ENCODE data around the gene CAPN5. TPM values are rescaled to one million over a fixed set of nuclear protein-coding genes. Genes with fewer than 3 reads are reported as not detected.

CAPN5 gene
- total RNA-seq, 1 donor from 2014 or later = 29.7 TPM

DNA sequence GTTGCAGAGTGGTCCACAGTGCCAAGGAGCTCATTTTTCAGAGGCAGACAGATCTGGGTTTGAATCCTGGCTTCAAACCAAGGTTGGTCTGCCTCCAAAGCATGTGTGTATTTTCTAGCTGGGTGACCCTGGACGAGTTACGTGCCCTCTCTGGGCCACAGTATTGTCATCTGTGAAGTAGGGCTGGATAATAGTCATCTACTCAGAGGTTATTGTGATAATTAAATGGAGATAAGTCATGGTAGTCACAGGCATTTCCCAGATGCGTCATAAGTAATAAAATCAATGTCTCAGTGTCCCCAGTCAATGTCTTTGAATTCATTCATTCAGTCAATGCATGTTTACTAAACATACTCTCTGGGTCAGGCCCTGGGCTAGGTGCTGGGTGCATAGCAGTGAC is 44.5 kb downstream of the CAPN5 start:
- peaks cover 11% of the 10 kb centered on the region for H3K27me3 Mint-ChIP-seq (ENCODE audit: unreplicated experiment)
- H3K36me3 Mint-ChIP-seq (ENCODE audit: low read depth, unreplicated experiment) = peaks cover 10% of the 10 kb centered on the region
- TF ChIP-seq CTCF (IDR thresholded peaks at IDR 0.05; ENCODE audit: unreplicated experiment) = no peak
- DNase-seq (ENCODE audit: low spot score) = no peak
- H3K4me3 Mint-ChIP-seq (ENCODE audit: unreplicated experiment) = no peak overlapping the region
- peaks cover 13% of the 10 kb centered on the region for H3K4me1 Mint-ChIP-seq (ENCODE audit: unreplicated experiment)
- no peak overlapping the region for H3K27ac Mint-ChIP-seq (ENCODE audit: unreplicated experiment)
- no peaks in the 10 kb centered on the region for H3K9me3 Mint-ChIP-seq (ENCODE audit: unreplicated experiment)

- peaks cover 10% of the 10 kb centered on the region for H3K36me3 Mint-ChIP-seq (ENCODE audit: low read depth, unreplicated experiment)
- DNase-seq (ENCODE audit: low spot score) = no peak
- H3K27me3 Mint-ChIP-seq (ENCODE audit: unreplicated experiment) = peaks cover 11% of the 10 kb centered on the region
- peak overlapping the region; percentile 70 for H3K27ac Mint-ChIP-seq (ENCODE audit: unreplicated experiment)
- TF ChIP-seq CTCF (IDR thresholded peaks at IDR 0.05; ENCODE audit: unreplicated experiment) = no peak
- peak overlapping the region; percentile 65 for H3K4me3 Mint-ChIP-seq (ENCODE audit: unreplicated experiment)
- peaks cover 13% of the 10 kb centered on the region for H3K4me1 Mint-ChIP-seq (ENCODE audit: unreplicated experiment)
- H3K9me3 Mint-ChIP-seq (ENCODE audit: unreplicated experiment) = no peaks in the 10 kb centered on the region
Observed at GRCh38 chr11:77111946-77112345, 45.2 kb downstream of the CAPN5 start.

GRCh38 chr11:77112641-77113381 is 46.0 kb downstream of the CAPN5 start:
- Mint-ChIP-seq H3K27ac (ENCODE audit: unreplicated experiment) (no peak overlapping the region), H3K4me3 (ENCODE audit: unreplicated experiment) (no peak overlapping the region), H3K9me3 (ENCODE audit: unreplicated experiment) (no peaks in the 10 kb centered on the region), H3K27me3 (ENCODE audit: unreplicated experiment) (peaks cover 11% of the 10 kb centered on the region), H3K4me1 (ENCODE audit: unreplicated experiment) (peaks cover 13% of the 10 kb centered on the region), H3K36me3 (ENCODE audit: low read depth, unreplicated experiment) (peaks cover 10% of the 10 kb centered on the region)
- TF ChIP-seq CTCF (IDR thresholded peaks at IDR 0.05; ENCODE audit: unreplicated experiment) = no peak
- no peak for DNase-seq (ENCODE audit: low spot score)

DNA sequence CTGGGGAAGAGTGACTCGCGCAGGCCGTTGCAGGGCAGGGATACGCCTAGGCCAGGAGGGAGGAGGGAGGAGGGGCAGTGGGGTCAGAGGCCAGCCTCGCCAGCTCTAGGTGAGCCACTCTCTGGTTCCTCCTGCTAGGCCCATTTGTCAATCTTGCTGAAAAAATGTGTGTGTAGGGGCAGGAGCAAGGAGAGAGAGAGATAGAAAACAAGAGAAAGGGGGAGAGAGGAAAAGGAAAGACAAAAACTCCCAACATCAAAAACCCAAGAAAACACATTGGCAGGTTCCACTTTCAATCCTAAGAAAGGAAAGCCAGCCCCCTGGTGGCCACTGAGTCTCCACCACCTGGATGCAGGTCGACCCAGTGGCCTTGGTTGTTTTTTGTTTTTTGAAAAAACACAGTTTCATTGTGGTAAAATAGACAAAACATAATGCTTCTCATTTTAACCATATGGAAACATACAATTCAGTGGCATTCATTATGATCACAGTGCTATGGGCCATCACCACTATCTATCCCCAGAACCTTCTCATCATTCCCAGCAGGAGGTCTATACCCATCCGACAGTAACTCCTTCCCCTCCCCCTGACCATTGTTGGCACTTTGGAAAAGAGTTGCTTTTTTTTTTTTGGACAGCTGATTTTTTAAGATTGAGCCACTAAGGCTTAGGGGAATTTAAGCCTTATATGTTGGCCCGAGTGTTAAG is 46.8 kb downstream of the CAPN5 start:
- Mint-ChIP-seq H3K27ac (ENCODE audit: unreplicated experiment) (no peak overlapping the region), H3K36me3 (ENCODE audit: low read depth, unreplicated experiment) (peaks cover 8% of the 10 kb centered on the region), H3K4me1 (ENCODE audit: unreplicated experiment) (peaks cover 13% of the 10 kb centered on the region), H3K27me3 (ENCODE audit: unreplicated experiment) (peaks cover 9% of the 10 kb centered on the region), H3K9me3 (ENCODE audit: unreplicated experiment) (no peaks in the 10 kb centered on the region), H3K4me3 (ENCODE audit: unreplicated experiment) (peak overlapping the region; percentile 67)
- peak; percentile 67 for TF ChIP-seq CTCF (IDR thresholded peaks at IDR 0.05; ENCODE audit: unreplicated experiment)
- DNase-seq (ENCODE audit: low spot score) = peak; percentile 51

- no peak for TF ChIP-seq CTCF (IDR thresholded peaks at IDR 0.05; ENCODE audit: unreplicated experiment)
- Mint-ChIP-seq H3K27me3 (ENCODE audit: unreplicated experiment) (peaks cover 10% of the 10 kb centered on the region), H3K9me3 (ENCODE audit: unreplicated experiment) (no peaks in the 10 kb centered on the region), H3K36me3 (ENCODE audit: low read depth, unreplicated experiment) (peaks cover 4% of the 10 kb centered on the region), H3K4me3 (ENCODE audit: unreplicated experiment) (no peak overlapping the region), H3K27ac (ENCODE audit: unreplicated experiment) (no peak overlapping the region), H3K4me1 (ENCODE audit: unreplicated experiment) (peaks cover 13% of the 10 kb centered on the region)
- no peak for DNase-seq (ENCODE audit: low spot score)
Observed at GRCh38 chr11:77114089-77114463, 47.3 kb downstream of the CAPN5 start.
